Measurements from ENCODE around the gene XYLT1. TPM values are rescaled to one million over a fixed set of nuclear protein-coding genes. Genes with fewer than 3 reads are reported as not detected.

XYLT1 gene
- polyA plus RNA-seq, 1 donor from 2014 or later: 3.3 TPM

DNA sequence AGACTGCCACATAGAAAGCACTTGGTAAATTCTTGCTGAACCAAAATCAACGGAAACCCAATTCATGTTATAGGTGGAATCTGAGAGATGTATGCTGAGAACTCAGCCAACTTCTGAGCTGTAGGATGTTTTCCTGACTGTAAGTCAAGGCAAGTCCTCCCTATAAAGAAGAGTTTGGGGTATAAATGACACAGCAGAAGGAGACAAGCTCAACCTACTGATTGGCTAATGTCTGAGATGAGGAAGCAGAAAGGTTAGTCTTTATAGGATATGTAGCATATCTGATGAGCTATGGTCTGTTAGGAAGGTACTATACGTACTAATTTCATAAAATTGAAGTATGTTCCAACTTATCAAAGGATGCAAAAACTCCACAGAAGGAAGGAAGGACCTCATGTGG, 99.5 kb downstream of the XYLT1 start:
- no peaks in the 10 kb centered on the region for H3F3A ChIP-seq (ENCODE audit: insufficient read depth, low read length, poor library complexity, severe bottlenecking)
- H3K27me3 ChIP-seq (ENCODE audit: insufficient read depth, low read depth, low read length): no peaks in the 10 kb centered on the region
- H3K36me3 ChIP-seq (ENCODE audit: insufficient read depth, low read length): no peaks in the 10 kb centered on the region
- H3K79me2 ChIP-seq (replicated peaks; ENCODE audit: insufficient read depth, low read length): peaks cover 4% of the 10 kb centered on the region
- H2AFZ ChIP-seq (ENCODE audit: low read depth, low read length): no peak overlapping the region
- H4K20me1 ChIP-seq (ENCODE audit: insufficient read depth): no peaks in the 10 kb centered on the region
- no peaks in the 10 kb centered on the region for H3K9me2 ChIP-seq (ENCODE audit: insufficient read depth, low read length)
- TF ChIP-seq POLR2AphosphoS5 (IDR thresholded peaks at IDR 0.05) (no peak), TAF1 (IDR thresholded peaks at IDR 0.05; ENCODE audit: low read depth) (no peak), EZH2 (IDR thresholded peaks at IDR 0.05; ENCODE audit: borderline replicate concordance, insufficient read depth, low read length, poor library complexity, severe bottlenecking) (no peak), SMC3 (conservative IDR thresholded peaks at IDR 0.05; ENCODE audit: poor library complexity) (no peak)
- TF ChIP-seq, protein P1, sequence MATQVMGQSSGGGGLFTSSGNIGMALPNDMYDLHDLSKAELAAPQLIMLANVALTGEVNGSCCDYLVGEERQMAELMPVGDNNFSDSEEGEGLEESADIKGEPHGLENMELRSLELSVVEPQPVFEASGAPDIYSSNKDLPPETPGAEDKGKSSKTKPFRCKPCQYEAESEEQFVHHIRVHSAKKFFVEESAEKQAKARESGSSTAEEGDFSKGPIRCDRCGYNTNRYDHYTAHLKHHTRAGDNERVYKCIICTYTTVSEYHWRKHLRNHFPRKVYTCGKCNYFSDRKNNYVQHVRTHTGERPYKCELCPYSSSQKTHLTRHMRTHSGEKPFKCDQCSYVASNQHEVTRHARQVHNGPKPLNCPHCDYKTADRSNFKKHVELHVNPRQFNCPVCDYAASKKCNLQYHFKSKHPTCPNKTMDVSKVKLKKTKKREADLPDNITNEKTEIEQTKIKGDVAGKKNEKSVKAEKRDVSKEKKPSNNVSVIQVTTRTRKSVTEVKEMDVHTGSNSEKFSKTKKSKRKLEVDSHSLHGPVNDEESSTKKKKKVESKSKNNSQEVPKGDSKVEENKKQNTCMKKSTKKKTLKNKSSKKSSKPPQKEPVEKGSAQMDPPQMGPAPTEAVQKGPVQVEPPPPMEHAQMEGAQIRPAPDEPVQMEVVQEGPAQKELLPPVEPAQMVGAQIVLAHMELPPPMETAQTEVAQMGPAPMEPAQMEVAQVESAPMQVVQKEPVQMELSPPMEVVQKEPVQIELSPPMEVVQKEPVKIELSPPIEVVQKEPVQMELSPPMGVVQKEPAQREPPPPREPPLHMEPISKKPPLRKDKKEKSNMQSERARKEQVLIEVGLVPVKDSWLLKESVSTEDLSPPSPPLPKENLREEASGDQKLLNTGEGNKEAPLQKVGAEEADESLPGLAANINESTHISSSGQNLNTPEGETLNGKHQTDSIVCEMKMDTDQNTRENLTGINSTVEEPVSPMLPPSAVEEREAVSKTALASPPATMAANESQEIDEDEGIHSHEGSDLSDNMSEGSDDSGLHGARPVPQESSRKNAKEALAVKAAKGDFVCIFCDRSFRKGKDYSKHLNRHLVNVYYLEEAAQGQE (IDR thresholded peaks at IDR 0.05; ENCODE audit: borderline replicate concordance): no peak
- no peak overlapping the region for H3K4me3 ChIP-seq (ENCODE audit: low read length)
- no peak overlapping the region for H3K4me2 ChIP-seq (ENCODE audit: low read length)
- no peak overlapping the region for H3K9ac ChIP-seq (ENCODE audit: low read length)
- no peak overlapping the region for H3K27ac ChIP-seq (ENCODE audit: low read length)
- no peaks in the 10 kb centered on the region for H3K9me3 ChIP-seq (ENCODE audit: low read length)

DNA sequence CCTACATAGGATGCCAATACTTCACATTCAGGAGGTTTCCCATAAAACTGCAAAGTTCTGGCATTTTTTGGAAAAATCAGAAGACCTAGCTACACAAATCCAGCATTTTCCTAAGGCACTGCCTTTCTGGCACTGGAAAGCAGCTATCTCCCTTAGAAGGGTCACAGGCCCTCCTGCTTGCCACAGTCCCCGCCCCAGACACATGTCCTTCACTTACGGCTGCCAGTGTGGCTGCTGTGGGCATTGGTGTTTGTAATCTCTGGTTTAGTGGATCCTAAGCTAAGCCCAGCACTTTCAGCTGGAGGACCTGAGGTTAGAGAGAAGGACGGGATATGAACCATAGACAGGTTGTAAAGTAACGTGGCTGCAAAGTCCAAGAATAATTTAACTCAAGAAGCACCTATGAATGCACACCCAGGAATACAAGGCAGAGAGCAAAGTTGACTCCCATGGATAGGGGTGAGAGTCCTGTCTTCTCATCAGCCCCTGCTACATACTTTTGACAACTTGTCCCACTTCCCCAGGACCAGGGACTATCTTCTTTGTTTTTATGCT, 100.0 kb downstream of the XYLT1 start:
- Histone ChIP-seq H3K9me3 (ENCODE audit: low read length) (no peaks in the 10 kb centered on the region), H3K27ac (ENCODE audit: low read length) (no peak overlapping the region), H4K20me1 (ENCODE audit: insufficient read depth) (no peaks in the 10 kb centered on the region), H3K79me2 (replicated peaks; ENCODE audit: insufficient read depth, low read length) (peaks cover 4% of the 10 kb centered on the region), H2AFZ (ENCODE audit: low read depth, low read length) (no peak overlapping the region), H3K27me3 (ENCODE audit: insufficient read depth, low read depth, low read length) (no peaks in the 10 kb centered on the region), H3K9me2 (ENCODE audit: insufficient read depth, low read length) (no peaks in the 10 kb centered on the region), H3F3A (ENCODE audit: insufficient read depth, low read length, poor library complexity, severe bottlenecking) (no peaks in the 10 kb centered on the region), H3K4me2 (ENCODE audit: low read length) (no peak overlapping the region), H3K36me3 (ENCODE audit: insufficient read depth, low read length) (no peaks in the 10 kb centered on the region), H3K4me3 (ENCODE audit: low read length) (no peak overlapping the region), H3K9ac (ENCODE audit: low read length) (no peak overlapping the region)
- TF ChIP-seq RAD21 (conservative IDR thresholded peaks at IDR 0.05) (no peak), TAF1 (IDR thresholded peaks at IDR 0.05; ENCODE audit: low read depth) (no peak), SMC3 (conservative IDR thresholded peaks at IDR 0.05; ENCODE audit: poor library complexity) (no peak), EZH2 (IDR thresholded peaks at IDR 0.05; ENCODE audit: borderline replicate concordance, insufficient read depth, low read length, poor library complexity, severe bottlenecking) (no peak), MXI1 (conservative IDR thresholded peaks at IDR 0.05; ENCODE audit: poor library complexity, severe bottlenecking) (no peak), POLR2AphosphoS5 (IDR thresholded peaks at IDR 0.05) (no peak), EP300 (conservative IDR thresholded peaks at IDR 0.05; ENCODE audit: poor library complexity, severe bottlenecking) (no peak)
- TF ChIP-seq, protein P2, sequence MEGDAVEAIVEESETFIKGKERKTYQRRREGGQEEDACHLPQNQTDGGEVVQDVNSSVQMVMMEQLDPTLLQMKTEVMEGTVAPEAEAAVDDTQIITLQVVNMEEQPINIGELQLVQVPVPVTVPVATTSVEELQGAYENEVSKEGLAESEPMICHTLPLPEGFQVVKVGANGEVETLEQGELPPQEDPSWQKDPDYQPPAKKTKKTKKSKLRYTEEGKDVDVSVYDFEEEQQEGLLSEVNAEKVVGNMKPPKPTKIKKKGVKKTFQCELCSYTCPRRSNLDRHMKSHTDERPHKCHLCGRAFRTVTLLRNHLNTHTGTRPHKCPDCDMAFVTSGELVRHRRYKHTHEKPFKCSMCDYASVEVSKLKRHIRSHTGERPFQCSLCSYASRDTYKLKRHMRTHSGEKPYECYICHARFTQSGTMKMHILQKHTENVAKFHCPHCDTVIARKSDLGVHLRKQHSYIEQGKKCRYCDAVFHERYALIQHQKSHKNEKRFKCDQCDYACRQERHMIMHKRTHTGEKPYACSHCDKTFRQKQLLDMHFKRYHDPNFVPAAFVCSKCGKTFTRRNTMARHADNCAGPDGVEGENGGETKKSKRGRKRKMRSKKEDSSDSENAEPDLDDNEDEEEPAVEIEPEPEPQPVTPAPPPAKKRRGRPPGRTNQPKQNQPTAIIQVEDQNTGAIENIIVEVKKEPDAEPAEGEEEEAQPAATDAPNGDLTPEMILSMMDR (IDR thresholded peaks at IDR 0.05; ENCODE audit: poor library complexity, severe bottlenecking): no peak
- TF ChIP-seq, protein P1 (IDR thresholded peaks at IDR 0.05; ENCODE audit: borderline replicate concordance): no peak
